CD8-positive, alpha-beta memory T cell (primary cell): Measurements from ENCODE around the gene MAGI2. TPM values are rescaled to one million over a fixed set of nuclear protein-coding genes. Genes with fewer than 3 reads are reported as not detected.

ENCODE experiments used
- CTCF ChIA-PET: fragments of 350-600 bp; sonication (Branson Sonifier 250); formaldehyde crosslinking; loops from one replicate; lab custom pipeline; 2021; ENCODE audit warnings: antibody characterized with exemption; lab: Charles Lee
- POLR2A ChIA-PET: fragments of 350-600 bp; sonication (Branson Sonifier 250); formaldehyde crosslinking; loops from one replicate; lab custom pipeline; 2021; ENCODE audit warnings: antibody characterized with exemption; lab: Charles Lee
- DNase-seq, 5 donors: peaks; one replicate each; pipeline versions ENCODE4 v3.0.0 to v3.0.0-alpha.2; 2020 to 2022; ENCODE audit warnings: mixed read lengths in 1 of 5
- H3K27ac ChIP-seq: one replicate; pipeline ENCODE4 v1.7.0; 2013; ENCODE audit warnings: low read depth, mild to moderate bottlenecking, low read length, moderate library complexity
- H3K27me3 ChIP-seq: 2 replicates; pipeline ENCODE4 v1.7.0; 2013; ENCODE audit warnings: low read length, mild to moderate bottlenecking; ENCODE audit not compliant: insufficient read depth, poor library complexity, severe bottlenecking
- H3K36me3 ChIP-seq: 2 replicates; pipeline ENCODE4 v1.7.0; 2013; ENCODE audit warnings: mild to moderate bottlenecking, low read length, moderate library complexity; ENCODE audit not compliant: insufficient read depth
- H3K4me1 ChIP-seq: 2 replicates; pipeline ENCODE4 v1.7.0; 2013; ENCODE audit warnings: mild to moderate bottlenecking, low read length, moderate library complexity; ENCODE audit not compliant: insufficient read depth
- H3K4me3 ChIP-seq: 2 replicates; pipeline ENCODE4 v1.7.0; 2013; ENCODE audit warnings: mild to moderate bottlenecking, low read length
- H3K9me3 ChIP-seq: 2 replicates; pipeline ENCODE4 v1.7.0; 2013; ENCODE audit warnings: mild to moderate bottlenecking, low read length
- H3K27ac Mint-ChIP-seq, 8 donors: one replicate each; pipeline ENCODE4 v1.8.0; 2020 to 2021; ENCODE audit warnings: mixed read lengths in 8 of 8, mild to moderate bottlenecking in 6 of 8, inconsistent platforms in 3 of 8, moderate library complexity in 3 of 8
- H3K27me3 Mint-ChIP-seq, 2 donors: one replicate each; pipeline ENCODE4 v1.8.0; 2020 to 2021; ENCODE audit warnings: mixed read lengths in 2 of 2, mild to moderate bottlenecking in 1 of 2, moderate library complexity in 1 of 2
- H3K36me3 Mint-ChIP-seq, 3 donors: one replicate each; pipeline ENCODE4 v1.8.0; 2020 to 2021; ENCODE audit warnings: mixed read lengths in 3 of 3, inconsistent platforms in 1 of 3, mild to moderate bottlenecking in 1 of 3
- H3K4me1 Mint-ChIP-seq, 3 donors: one replicate each; pipeline ENCODE4 v1.8.0; 2020 to 2021; ENCODE audit warnings: mixed read lengths in 3 of 3, inconsistent platforms in 1 of 3, mild to moderate bottlenecking in 1 of 3
- H3K4me3 Mint-ChIP-seq, 7 donors: one replicate each; pipeline ENCODE4 v1.8.0; 2020 to 2021; ENCODE audit warnings: mixed read lengths in 7 of 7, mild to moderate bottlenecking in 6 of 7, moderate library complexity in 4 of 7, inconsistent platforms in 2 of 7
- H3K9me3 Mint-ChIP-seq, 5 donors: one replicate each; pipeline ENCODE4 v1.8.0; 2020 to 2022; ENCODE audit warnings: mixed read lengths in 5 of 5, mild to moderate bottlenecking in 3 of 5, moderate library complexity in 2 of 5, inconsistent platforms in 1 of 5
- polyA plus RNA-seq: library from polyadenylated mRNA; unstranded; fragments of 300-500 nt; fragmentation: Illumina TruSeq; gene quantifications from one replicate; pipeline ENCODE4 v1.2.3, GENCODE V29; 2021
- total RNA-seq, 2 experiments: library from RNA; stranded (reverse); gene quantifications; one replicate each; pipeline ENCODE4 v1.2.3, GENCODE V29; 2021

The MAGI2 gene
- total and polyA plus RNA-seq, 3 experiments from 2014 or later = 0.26 to 0.33 TPM; not detected in 1

DNA sequence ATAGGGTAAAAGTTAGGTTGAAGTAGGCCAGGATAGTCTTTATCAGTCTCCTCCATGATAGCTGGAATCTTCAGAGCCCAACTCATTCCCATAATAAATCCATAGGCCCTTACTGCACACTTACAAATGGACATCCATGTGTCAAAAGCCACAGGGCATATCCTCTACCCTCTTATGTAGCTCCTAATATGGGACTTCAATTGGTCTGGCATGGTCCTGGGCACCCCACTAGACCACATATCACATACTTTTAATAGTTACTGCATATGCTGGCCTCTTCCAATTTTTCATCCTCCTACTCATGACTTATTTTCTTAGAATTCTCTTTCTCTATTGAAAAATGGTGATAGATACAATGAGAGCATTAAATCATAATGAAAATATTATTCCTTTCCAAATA is 169.3 kb downstream of the MAGI2 start:
- peaks cover 0 to 16% (median 6%) of the 10 kb centered on the region in 5 donors for H3K9me3 Mint-ChIP-seq
- no peak overlapping the region for H3K4me3 Mint-ChIP-seq
- CTCF ChIA-PET = no interaction called here

DNA sequence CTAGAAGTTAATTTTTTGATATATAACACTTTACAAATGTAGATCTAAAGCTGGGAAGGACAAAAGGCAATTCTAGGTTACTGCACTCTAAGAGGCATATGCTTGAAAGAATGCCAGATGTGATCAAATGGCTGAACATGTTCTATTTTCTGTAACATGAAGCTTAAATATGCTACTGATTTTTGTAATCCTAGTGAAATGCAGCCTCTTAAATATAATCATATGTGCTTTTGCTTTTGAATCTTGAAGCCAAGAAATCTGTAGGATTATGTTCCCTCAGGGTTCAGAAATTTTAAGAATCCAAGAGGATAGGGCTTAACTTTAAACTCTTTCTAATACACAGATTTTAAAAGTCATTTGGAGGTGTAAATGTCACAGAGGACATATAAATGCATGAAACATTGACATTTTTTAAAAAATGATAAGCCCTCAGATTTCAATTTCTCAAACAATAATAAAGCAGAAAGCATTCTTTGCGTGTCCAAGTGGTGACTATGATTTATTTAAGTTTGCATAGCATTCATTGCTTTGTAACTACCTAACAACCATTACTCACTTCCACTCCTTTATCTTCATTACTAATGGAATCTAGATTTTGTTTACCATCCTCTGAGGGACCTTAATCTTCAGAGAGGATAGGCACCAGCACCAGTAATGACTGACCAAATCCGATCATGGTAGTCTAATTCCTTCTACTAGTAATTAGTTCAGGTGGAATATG is 170.4 kb downstream of the MAGI2 start:
- no peak for DNase-seq
- Mint-ChIP-seq H3K4me1 (no peaks in the 10 kb centered on the region), H3K27ac (no peak overlapping the region), H3K4me3 (no peak overlapping the region), H3K27me3 (no peaks in the 10 kb centered on the region), H3K9me3 (peaks cover 0 to 16% (median 6%) of the 10 kb centered on the region in 5 donors), H3K36me3 (no peaks in the 10 kb centered on the region)
- no peak overlapping the region for H3K4me3 ChIP-seq
- H3K9me3 ChIP-seq = no peaks in the 10 kb centered on the region
- H3K36me3 ChIP-seq = no peaks in the 10 kb centered on the region
- no peaks in the 10 kb centered on the region for H3K27me3 ChIP-seq
- no peak overlapping the region for H3K27ac ChIP-seq
- CTCF ChIA-PET = no interaction called here
- POLR2A ChIA-PET = no interaction called here
- no peaks in the 10 kb centered on the region for H3K4me1 ChIP-seq

More for the DNA sequence above, 169.3 kb downstream of the MAGI2 start:
- Histone ChIP-seq H3K27me3 (no peaks in the 10 kb centered on the region), H3K27ac (no peak overlapping the region), H3K9me3 (no peaks in the 10 kb centered on the region), H3K36me3 (no peaks in the 10 kb centered on the region), H3K4me1 (no peaks in the 10 kb centered on the region), H3K4me3 (no peak overlapping the region)
- no peak overlapping the region for H3K27ac Mint-ChIP-seq
- POLR2A ChIA-PET = no interaction called here
- no peaks in the 10 kb centered on the region for H3K27me3 Mint-ChIP-seq
- no peaks in the 10 kb centered on the region for H3K4me1 Mint-ChIP-seq
- no peaks in the 10 kb centered on the region for H3K36me3 Mint-ChIP-seq
- DNase-seq = no peak

DNA sequence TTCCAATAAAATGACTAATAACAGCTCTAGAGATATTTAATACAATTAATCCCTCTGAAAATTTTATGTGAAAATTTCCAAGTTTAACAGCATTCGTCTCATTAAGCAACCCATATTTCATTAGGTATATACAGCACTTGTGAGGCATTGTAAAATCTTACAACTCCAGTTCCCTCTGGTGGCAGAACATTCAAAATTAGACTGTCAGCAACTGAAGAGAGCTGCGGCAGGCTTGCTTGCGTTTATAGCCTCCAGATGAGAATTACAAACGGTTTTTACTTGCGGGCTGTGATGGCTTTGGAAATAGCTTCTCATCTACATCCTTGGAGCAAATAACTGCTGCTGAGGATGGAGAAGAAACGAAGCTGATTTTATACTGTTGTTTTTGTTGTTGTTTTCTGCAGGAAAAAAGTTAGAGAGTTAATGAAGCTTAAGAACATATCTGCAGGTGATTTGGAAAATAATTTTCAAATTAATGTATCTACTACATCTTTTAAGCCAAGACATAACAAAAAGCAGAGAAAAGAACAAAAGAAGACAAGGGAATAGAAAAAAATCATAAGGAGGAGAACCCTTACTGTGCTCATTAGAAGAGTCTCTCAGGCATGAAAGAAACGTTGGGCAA is 171.3 kb downstream of the MAGI2 start:
- H3K27ac Mint-ChIP-seq = no peak overlapping the region
- no peak overlapping the region for H3K27ac ChIP-seq
- H3K9me3 ChIP-seq = no peaks in the 10 kb centered on the region
- H3K36me3 ChIP-seq = no peaks in the 10 kb centered on the region
- DNase-seq = no peak
- H3K4me3 Mint-ChIP-seq = no peak overlapping the region
- H3K27me3 Mint-ChIP-seq = no peaks in the 10 kb centered on the region
- CTCF ChIA-PET = interaction anchor here (0.6 kb wide), 1 partner anchor 1425 kb away, joined by 3 read pairs; no protein-coding TSS in a partner anchor
- no peaks in the 10 kb centered on the region for H3K27me3 ChIP-seq
- POLR2A ChIA-PET = no interaction called here
- no peaks in the 10 kb centered on the region for H3K4me1 Mint-ChIP-seq
- H3K9me3 Mint-ChIP-seq = peaks cover 0 to 19% (median 7%) of the 10 kb centered on the region in 5 donors
- no peaks in the 10 kb centered on the region for H3K4me1 ChIP-seq
- H3K4me3 ChIP-seq = no peak overlapping the region
- no peaks in the 10 kb centered on the region for H3K36me3 Mint-ChIP-seq

DNA sequence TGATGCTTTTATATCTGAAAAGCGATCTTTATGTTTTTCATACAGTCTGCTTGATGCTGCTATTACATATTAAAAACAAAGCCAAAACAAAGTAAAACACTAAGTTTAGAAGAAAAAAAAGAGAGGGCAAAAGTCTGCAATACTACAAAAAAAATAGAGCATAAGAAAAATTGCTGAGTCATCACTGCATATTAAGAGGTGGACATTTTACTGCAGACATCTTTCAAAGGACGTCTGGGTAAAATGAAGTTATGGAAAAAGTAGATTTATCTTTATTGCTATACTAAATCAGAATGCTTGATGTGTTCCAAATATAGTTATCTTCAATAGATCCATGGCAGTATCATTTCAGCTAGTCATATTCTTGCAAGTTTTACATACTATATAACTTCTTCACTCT is 172.0 kb downstream of the MAGI2 start:
- Histone ChIP-seq H3K27ac (no peak overlapping the region), H3K9me3 (no peaks in the 10 kb centered on the region), H3K4me1 (no peaks in the 10 kb centered on the region), H3K27me3 (no peaks in the 10 kb centered on the region), H3K36me3 (no peaks in the 10 kb centered on the region), H3K4me3 (no peak overlapping the region)
- Mint-ChIP-seq H3K4me3 (no peak overlapping the region), H3K27me3 (no peaks in the 10 kb centered on the region), H3K27ac (no peak overlapping the region), H3K9me3 (peaks cover 0 to 21% (median 7%) of the 10 kb centered on the region in 5 donors), H3K36me3 (no peaks in the 10 kb centered on the region), H3K4me1 (no peaks in the 10 kb centered on the region)
- ChIA-PET CTCF (no interaction called here), POLR2A (no interaction called here)
- no peak for DNase-seq

DNA sequence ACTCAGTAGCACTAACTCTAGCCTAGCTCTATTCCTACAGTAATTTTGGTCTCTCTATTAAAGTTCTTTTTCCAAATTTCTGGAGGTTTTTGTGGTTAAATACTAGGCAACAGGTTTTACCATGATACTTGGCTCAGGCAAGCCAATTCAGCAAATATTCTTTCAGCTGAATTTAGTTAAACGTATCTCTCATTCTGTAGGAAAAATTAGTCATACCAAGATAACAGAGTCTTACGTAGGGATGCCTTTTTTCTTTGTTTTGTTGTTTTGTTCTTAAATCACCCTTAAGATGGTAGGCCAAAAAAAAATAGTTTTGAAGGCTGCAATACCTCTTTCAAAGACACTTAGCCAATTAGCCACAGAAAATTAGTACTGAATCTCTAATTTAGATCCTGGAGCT is 180.5 kb downstream of the MAGI2 start:
- Histone ChIP-seq H3K27ac (no peak overlapping the region), H3K36me3 (no peaks in the 10 kb centered on the region), H3K4me3 (no peak overlapping the region), H3K9me3 (no peaks in the 10 kb centered on the region), H3K27me3 (no peaks in the 10 kb centered on the region), H3K4me1 (no peaks in the 10 kb centered on the region)
- ChIA-PET POLR2A (no interaction called here), CTCF (no interaction called here)
- Mint-ChIP-seq H3K27me3 (no peaks in the 10 kb centered on the region), H3K36me3 (no peaks in the 10 kb centered on the region), H3K4me1 (no peaks in the 10 kb centered on the region), H3K9me3 (peaks cover 0 to 10% (median 5%) of the 10 kb centered on the region in 5 donors), H3K4me3 (no peak overlapping the region), H3K27ac (no peak overlapping the region)
- no peak for DNase-seq

DNA sequence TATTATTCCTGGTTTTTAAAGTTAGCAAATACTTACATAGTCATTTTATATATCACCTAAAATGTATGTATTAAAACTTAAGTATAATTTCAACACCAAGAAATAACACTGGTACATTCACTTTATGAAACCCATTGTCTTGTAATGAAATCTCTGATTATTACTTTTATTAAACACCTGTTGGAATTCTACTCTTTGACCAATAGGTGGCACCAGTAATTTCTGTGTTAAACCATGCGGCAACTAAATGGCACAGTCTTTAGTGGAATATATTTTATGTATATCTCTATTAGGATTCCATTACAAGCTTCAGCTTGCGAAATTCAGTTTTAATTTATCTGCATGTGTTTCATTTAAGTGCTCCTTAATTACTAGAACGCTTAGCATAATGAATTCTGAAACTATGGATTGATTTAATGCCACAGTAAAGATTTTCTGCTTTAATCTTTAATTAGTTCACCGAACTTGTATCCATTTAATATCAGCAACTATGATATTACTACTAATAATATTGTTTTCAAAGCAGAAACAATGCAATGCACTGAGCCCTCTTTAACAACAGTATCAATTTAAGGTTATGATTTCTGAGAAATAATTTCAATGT is 181.3 kb downstream of the MAGI2 start:
- ChIA-PET POLR2A (no interaction called here), CTCF (no interaction called here)
- H3K4me3 ChIP-seq = no peak overlapping the region

DNA sequence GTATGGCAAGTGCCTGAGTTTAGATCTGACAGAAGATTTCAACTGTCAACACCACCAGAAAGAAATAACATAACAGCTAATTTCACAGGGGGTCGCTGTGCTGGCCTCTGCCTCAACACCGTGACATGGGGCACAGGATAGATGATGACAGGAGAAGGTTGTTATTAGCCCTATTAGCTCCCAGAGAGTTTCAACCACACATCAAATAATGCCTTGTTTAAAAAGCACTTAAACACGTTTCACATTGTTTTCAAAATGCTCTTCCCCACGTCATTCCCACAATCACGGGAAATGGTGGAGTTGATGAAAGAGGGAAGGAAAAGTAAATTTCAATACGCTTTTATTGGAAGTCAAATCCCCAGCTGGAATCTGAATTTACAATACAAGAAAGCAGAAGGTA is 184.7 kb downstream of the MAGI2 start:
- Mint-ChIP-seq H3K4me3 (peak overlapping the region in 1 of 7 donors; percentile 3), H3K27me3 (peaks cover 0 to 1% of the 10 kb centered on the region in 2 donors), H3K4me1 (no peaks in the 10 kb centered on the region), H3K27ac (no peak overlapping the region), H3K36me3 (no peaks in the 10 kb centered on the region), H3K9me3 (peaks cover 0 to 12% (median 3%) of the 10 kb centered on the region in 5 donors)
- no peak overlapping the region for H3K27ac ChIP-seq
- ChIA-PET CTCF (no interaction called here), POLR2A (no interaction called here)
- no peak overlapping the region for H3K4me3 ChIP-seq
- H3K27me3 ChIP-seq = no peaks in the 10 kb centered on the region
- H3K9me3 ChIP-seq = no peaks in the 10 kb centered on the region
- no peak for DNase-seq
- no peaks in the 10 kb centered on the region for H3K4me1 ChIP-seq
- H3K36me3 ChIP-seq = no peaks in the 10 kb centered on the region

More for the DNA sequence above, 181.3 kb downstream of the MAGI2 start:
- H3K36me3 ChIP-seq = no peaks in the 10 kb centered on the region
- H3K27ac ChIP-seq = no peak overlapping the region
- DNase-seq = peak in 1 of 5 donors; percentile 8
- no peaks in the 10 kb centered on the region for H3K4me1 ChIP-seq
- Mint-ChIP-seq H3K4me1 (no peaks in the 10 kb centered on the region), H3K27ac (no peak overlapping the region), H3K4me3 (no peak overlapping the region), H3K27me3 (no peaks in the 10 kb centered on the region), H3K9me3 (peaks cover 0 to 10% (median 5%) of the 10 kb centered on the region in 5 donors), H3K36me3 (no peaks in the 10 kb centered on the region)
- no peaks in the 10 kb centered on the region for H3K9me3 ChIP-seq
- no peaks in the 10 kb centered on the region for H3K27me3 ChIP-seq

DNA sequence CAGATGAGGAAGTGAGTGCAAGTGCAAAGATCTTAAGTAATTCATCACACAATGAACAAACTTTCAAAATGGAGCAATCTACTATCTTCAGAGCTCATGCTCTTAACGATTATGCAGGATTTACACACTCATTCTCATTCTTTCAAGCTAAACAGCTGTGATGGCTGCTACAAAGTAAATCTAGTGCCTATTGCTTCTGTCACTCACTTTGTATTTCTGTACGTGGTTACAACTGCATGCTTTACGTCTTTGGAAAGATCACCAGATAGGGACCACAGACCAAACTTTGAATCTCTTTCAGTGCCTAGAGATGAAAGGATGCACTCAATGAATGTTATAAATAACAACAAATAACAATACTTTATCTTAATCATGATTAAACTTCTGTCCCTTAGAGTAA is 194.6 kb downstream of the MAGI2 start:
- Histone ChIP-seq H3K36me3 (no peaks in the 10 kb centered on the region), H3K9me3 (no peaks in the 10 kb centered on the region), H3K27ac (no peak overlapping the region), H3K27me3 (no peaks in the 10 kb centered on the region), H3K4me1 (no peaks in the 10 kb centered on the region), H3K4me3 (no peak overlapping the region)
- H3K4me3 Mint-ChIP-seq = no peak overlapping the region
- no peaks in the 10 kb centered on the region for H3K4me1 Mint-ChIP-seq
- no peak for DNase-seq
- ChIA-PET CTCF (no interaction called here), POLR2A (no interaction called here)
- no peaks in the 10 kb centered on the region for H3K36me3 Mint-ChIP-seq
- H3K9me3 Mint-ChIP-seq = peaks cover 0 to 16% (median 5%) of the 10 kb centered on the region in 5 donors
- H3K27ac Mint-ChIP-seq = no peak overlapping the region
- H3K27me3 Mint-ChIP-seq = no peaks in the 10 kb centered on the region
